ENCODE results near the gene TNNI3K.

DNA sequence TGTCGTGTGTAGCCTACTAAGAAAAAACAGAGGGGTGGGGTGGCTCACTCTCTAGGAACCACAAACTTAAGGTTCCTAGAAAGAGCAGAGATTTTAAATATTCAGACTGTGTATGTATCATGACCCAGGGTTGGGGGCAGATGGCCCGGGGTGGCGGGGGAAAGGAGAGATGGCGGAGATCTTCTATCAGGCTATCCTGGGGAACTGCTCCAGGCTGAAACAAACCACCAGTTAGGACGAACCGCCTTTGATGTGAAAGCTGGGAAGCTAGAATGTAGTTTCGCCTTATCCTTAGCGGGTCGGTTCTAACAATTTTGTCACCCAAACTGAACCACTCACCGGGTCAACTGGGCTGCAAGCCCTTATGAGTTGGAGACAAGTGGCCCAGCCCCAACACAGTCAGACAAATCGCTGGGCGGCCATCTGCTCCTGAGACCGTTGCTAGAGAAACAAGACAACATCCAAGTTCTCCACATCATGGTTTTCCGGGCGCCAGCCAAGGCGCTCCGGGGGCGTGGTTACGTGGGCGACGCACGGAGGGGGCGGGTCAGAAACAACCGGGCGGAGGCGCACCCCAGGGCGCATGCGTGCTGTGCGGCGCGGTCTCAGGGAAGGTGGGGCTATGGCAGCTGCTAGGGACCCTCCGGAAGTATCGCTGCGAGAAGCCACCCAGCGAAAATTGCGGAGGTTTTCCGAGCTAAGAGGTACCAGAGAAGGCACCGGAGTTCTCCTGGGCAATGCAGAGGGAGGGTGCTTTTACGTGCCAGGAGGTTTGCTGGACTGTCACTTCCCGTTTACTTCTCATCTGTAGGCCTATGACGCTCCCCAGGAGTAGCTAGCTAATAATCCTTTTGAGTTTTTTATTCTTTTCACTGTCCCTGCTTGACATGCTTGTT is 37.3 kb upstream of the TNNI3K start, which contains the start of the genes FPGT and LRRIQ3:
- TF ChIP-seq GTF2F1 (IDR thresholded peaks at IDR 0.05; ENCODE audit: borderline replicate concordance, low read depth, low read length) (no peak), JUN (IDR thresholded peaks at IDR 0.05; ENCODE audit: low read depth, low read length) (no peak), POLR2AphosphoS5 (IDR thresholded peaks at IDR 0.05; ENCODE audit: low read depth, low read length) (0 out of 2 replicates have a peak, but pooled peaks have one; percentile 38), BCL11A (IDR thresholded peaks at IDR 0.05; ENCODE audit: low read depth in 2 of 2, low read length in 2 of 2) (no peak), CREB1 (IDR thresholded peaks at IDR 0.05) (peak; percentile 61; the same call in 1 of the 2 replicates), CHD1 (IDR thresholded peaks at IDR 0.05; ENCODE audit: low read depth, low read length) (no peak), ASH2L (IDR thresholded peaks at IDR 0.05; ENCODE audit: low read length) (no peak), YY1 (IDR thresholded peaks at IDR 0.05; ENCODE audit: low read depth, low read length) (peak; percentile 53), RAD21 (IDR thresholded peaks at IDR 0.05 in 1 of 2, conservative IDR thresholded peaks at IDR 0.05 in 1 of 2; ENCODE audit: low read depth in 2 of 2, low read length in 2 of 2) (no peak)
- TF ChIP-seq, protein P1, sequence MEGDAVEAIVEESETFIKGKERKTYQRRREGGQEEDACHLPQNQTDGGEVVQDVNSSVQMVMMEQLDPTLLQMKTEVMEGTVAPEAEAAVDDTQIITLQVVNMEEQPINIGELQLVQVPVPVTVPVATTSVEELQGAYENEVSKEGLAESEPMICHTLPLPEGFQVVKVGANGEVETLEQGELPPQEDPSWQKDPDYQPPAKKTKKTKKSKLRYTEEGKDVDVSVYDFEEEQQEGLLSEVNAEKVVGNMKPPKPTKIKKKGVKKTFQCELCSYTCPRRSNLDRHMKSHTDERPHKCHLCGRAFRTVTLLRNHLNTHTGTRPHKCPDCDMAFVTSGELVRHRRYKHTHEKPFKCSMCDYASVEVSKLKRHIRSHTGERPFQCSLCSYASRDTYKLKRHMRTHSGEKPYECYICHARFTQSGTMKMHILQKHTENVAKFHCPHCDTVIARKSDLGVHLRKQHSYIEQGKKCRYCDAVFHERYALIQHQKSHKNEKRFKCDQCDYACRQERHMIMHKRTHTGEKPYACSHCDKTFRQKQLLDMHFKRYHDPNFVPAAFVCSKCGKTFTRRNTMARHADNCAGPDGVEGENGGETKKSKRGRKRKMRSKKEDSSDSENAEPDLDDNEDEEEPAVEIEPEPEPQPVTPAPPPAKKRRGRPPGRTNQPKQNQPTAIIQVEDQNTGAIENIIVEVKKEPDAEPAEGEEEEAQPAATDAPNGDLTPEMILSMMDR (IDR thresholded peaks at IDR 0.05; ENCODE audit: control extremely low read depth in 1 of 3, insufficient read depth in 1 of 3, low read depth in 1 of 3, low read length in 3 of 3): no peak

Data from H1 (cell line).